Adrenal gland (tissue), 12 donors: Measurements from ENCODE around the gene ZNF248. TPM values are rescaled to one million over a fixed set of nuclear protein-coding genes. Genes with fewer than 3 reads are reported as not detected.

ENCODE experiments used
- DNase-seq, 7 donors: peaks; one replicate each; pipeline ENCODE4 v3.0.0-alpha.2; 2019 to 2020
- H3K27ac ChIP-seq, 5 donors: fragments of 200-600 bp; sonication (generic) in 4 of 5; 1 replicate in 3 of 5; 2 replicates in 2 of 5; pipeline versions ENCODE4 v1.5.1 to v1.8.0; 2016 to 2020; ENCODE audit warnings: mild to moderate bottlenecking in 1 of 5
- H3K27me3 ChIP-seq: fragments of 200-600 bp; 2 replicates; pipeline ENCODE4 v1.8.0; 2021
- H3K36me3 ChIP-seq, 2 donors: fragments of 200-600 bp; replicated peaks in 1 of 2; 1 replicate in 1 of 2; 2 replicates in 1 of 2; pipeline versions ENCODE4 v1.5.1 to v1.8.0; 2018 to 2022
- H3K4me1 ChIP-seq, 2 donors: fragments of 200-600 bp; replicated peaks in 1 of 2; 1 replicate in 1 of 2; 2 replicates in 1 of 2; pipeline versions ENCODE4 v1.5.1 to v1.8.0; 2018 to 2021
- H3K4me3 ChIP-seq, 4 donors: fragments of 200-600 bp; sonication (generic) in 3 of 4; one replicate each; pipeline ENCODE4 v1.5.1; 2016 to 2018
- H3K9me3 ChIP-seq, 3 donors: fragments of 200-600 bp; sonication (generic) in 1 of 3; replicated peaks in 1 of 3; 1 replicate in 2 of 3; 2 replicates in 1 of 3; pipeline versions ENCODE4 v1.5.1 to v1.8.0; 2016 to 2021
- POLR2A ChIP-seq, 2 donors: fragments of 450-650 bp; IDR thresholded peaks; one replicate each; pipeline ENCODE4 v1.6.1; 2017; ENCODE audit warnings: antibody characterized with exemption in 2 of 2, mild to moderate bottlenecking in 2 of 2, moderate library complexity in 1 of 2
- WGBS, 4 donors: extraction: QIAGEN DNeasy Blood & Tissue Kit in 2 of 4; methylation state at CpG; one replicate each; pipeline versions ENCODE4 v1.1.5 to v1.1.7; 2013 to 2017; 5-methylcytosine and 5-hydroxymethylcytosine counted together
- intact Hi-C, 2 donors: fragments of 100-400 bp; cut with DNase I; formaldehyde crosslinking; loops; one replicate each; pipeline versions ENCODE4 v1.14.1 to v1.15.0; 2022 to 2023
- polyA plus RNA-seq, 3 donors: library from polyadenylated mRNA; stranded (reverse); fragments of 200-250 nt in 2 of 3; fragments of 350-450 nt in 1 of 3; fragmentation: Illumina TruSeq in 1 of 3; extraction: RNeasy Lipid Tissue Mini Kit (QIAGEN cat#74804) in 1 of 3; gene quantifications; one replicate each; pipeline ENCODE4 v1.2.3, GENCODE V29; 2013 to 2014
- total RNA-seq, 9 donors: library from RNA; depleted of rRNA in 4 of 9; stranded (reverse); fragments of >200 nt in 4 of 9; fragments of 120-200 nt in 1 of 9; fragmentation: NEBNext Ultra II Directional in 1 of 9; extraction: Animal tissue kit (Norgen Biotek cat#: 25700) in 1 of 9; gene quantifications; one replicate each; pipeline versions ENCODE4 v1.1.0 to v1.2.4, GENCODE V29; 2013 to 2023
- TF ChIP-seq, protein P1 (sequence below), 6 experiments: fragments of 450-650 bp in 4 of 6; fragments of 200-600 bp in 2 of 6; sonication (generic) in 1 of 6; IDR thresholded peaks; 1 replicate in 5 of 6; 2 replicates in 1 of 6; pipeline versions ENCODE4 v1.5.1 to v1.8.0; 2016 to 2021; ENCODE audit warnings: antibody characterized with exemption in 6 of 6, mild to moderate bottlenecking in 2 of 6, moderate library complexity in 1 of 6
- donor health status: healthy with polysubstance abuse.
- donor health status: Bipolar disorder and iron deficiency.
- donor health status: DM: yes; HTN: yes; CAD: no.
- donor health status: DM: no; HTN: no; CAD: no.
- donor health status: DM: no; HTN: no; CAD: no.
- donor health status: DM: yes; HTN: yes; CAD: no.

ZNF248 gene
- total and polyA plus RNA-seq, 12 donors, result 5.6 to 21.6 (median 11.4) TPM

DNA sequence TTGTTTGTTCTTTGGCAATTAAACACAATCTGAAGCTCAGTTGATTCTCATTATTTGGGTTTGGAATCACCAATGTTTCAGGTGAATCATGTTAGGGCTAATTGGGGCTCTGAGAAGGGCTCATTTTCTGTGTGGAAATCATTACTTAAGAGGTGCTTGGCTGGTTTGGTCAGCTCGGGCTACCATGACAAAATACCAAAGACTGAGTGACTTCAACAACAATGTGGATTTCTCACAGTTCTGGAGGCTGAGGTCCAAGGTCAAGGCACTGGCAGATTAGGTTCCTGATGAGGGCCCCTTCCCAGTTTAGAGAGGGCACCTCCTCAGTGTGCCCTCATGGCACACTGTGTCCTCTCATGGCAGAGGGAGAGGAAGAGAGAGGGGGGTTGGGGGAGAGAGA lies 121.3 kb downstream of the ZNF248 start:
- no peaks in the 10 kb centered on the region for H3K27me3 ChIP-seq
- intact Hi-C loops, result no loop called here
- no peaks in the 10 kb centered on the region for H3K36me3 ChIP-seq
- no peaks in the 10 kb centered on the region for H3K9me3 ChIP-seq
- H3K27ac ChIP-seq, result no peak overlapping the region
- H3K4me3 ChIP-seq, result no peak overlapping the region
- DNase-seq, result no peak
- 20 to 64% (median 39%) methylated on average over 1 of the region's 1 CpG for WGBS, 4 donors
- TF ChIP-seq, protein P1, sequence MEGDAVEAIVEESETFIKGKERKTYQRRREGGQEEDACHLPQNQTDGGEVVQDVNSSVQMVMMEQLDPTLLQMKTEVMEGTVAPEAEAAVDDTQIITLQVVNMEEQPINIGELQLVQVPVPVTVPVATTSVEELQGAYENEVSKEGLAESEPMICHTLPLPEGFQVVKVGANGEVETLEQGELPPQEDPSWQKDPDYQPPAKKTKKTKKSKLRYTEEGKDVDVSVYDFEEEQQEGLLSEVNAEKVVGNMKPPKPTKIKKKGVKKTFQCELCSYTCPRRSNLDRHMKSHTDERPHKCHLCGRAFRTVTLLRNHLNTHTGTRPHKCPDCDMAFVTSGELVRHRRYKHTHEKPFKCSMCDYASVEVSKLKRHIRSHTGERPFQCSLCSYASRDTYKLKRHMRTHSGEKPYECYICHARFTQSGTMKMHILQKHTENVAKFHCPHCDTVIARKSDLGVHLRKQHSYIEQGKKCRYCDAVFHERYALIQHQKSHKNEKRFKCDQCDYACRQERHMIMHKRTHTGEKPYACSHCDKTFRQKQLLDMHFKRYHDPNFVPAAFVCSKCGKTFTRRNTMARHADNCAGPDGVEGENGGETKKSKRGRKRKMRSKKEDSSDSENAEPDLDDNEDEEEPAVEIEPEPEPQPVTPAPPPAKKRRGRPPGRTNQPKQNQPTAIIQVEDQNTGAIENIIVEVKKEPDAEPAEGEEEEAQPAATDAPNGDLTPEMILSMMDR (IDR thresholded peaks at IDR 0.05), result no peak
- TF ChIP-seq POLR2A (IDR thresholded peaks at IDR 0.05), result no peak
- peaks cover 18 to 22% of the 10 kb centered on the region in 2 donors for H3K4me1 ChIP-seq

DNA sequence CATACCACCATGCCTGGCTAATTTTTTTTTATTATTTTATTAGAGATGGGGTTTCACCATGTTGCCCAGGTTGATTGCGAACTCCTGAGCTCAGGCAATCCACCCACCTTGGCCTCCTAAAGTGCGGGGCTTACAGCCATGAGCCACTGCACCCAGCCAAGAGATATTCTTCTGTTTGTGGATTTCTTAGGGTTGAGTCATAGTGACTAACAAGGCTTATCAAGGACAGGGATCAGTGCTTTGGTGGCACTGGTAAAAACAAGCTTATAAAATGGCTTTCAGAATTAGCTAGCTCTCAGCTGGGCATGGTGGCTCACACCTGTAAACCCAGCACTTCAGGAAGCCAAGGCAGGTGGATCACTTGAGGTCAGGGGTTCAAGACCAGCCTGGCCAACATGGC lies 122.4 kb downstream of the ZNF248 start:
- intact Hi-C loops, result no loop called here
- peak overlapping the region in 3 of 5 donors; percentile 63 to 73 (median 66) for H3K27ac ChIP-seq
- H3K4me1 ChIP-seq, result peaks cover 18 to 22% of the 10 kb centered on the region in 2 donors
- WGBS, 4 donors, result 41 to 73% (median 47%) methylated on average over 2 of the region's 2 CpGs
- H3K36me3 ChIP-seq, result no peaks in the 10 kb centered on the region
- TF ChIP-seq, protein P1 (IDR thresholded peaks at IDR 0.05), result no peak
- peak in 1 of 2 donors; percentile 13 for TF ChIP-seq POLR2A (IDR thresholded peaks at IDR 0.05)
- H3K9me3 ChIP-seq, result no peaks in the 10 kb centered on the region
- no peaks in the 10 kb centered on the region for H3K27me3 ChIP-seq
- peak; percentile 53 to 80 (median 73) for DNase-seq
- no peak overlapping the region for H3K4me3 ChIP-seq

Other genes starting within 250 kb of the ZNF248 start
- 10 to 100 TPM in 6 of 9 donors, 1 to 10 TPM in 3; 5.3 to 20.3 (median 11.1) TPM for gene ZNF25, start 119.0 kb upstream of the ZNF248 start, total RNA-seq
- gene ZNF25, start 119.0 kb upstream of the ZNF248 start, polyA plus RNA-seq, result 10 to 100 TPM in 1 of 3 donors, 1 to 10 TPM in 2; 5.0 to 26.8 (median 9.4) TPM
- 10 to 100 TPM; 12.5 to 34.9 (median 28.7) TPM for gene ZNF33A, start 153.1 kb upstream of the ZNF248 start, total RNA-seq
- gene ZNF33A, start 153.1 kb upstream of the ZNF248 start, polyA plus RNA-seq, result 10 to 100 TPM; 12.3 to 26.6 (median 12.4) TPM
- 10 to 100 TPM in 7 of 9 donors, 1 to 10 TPM in 2; 6.5 to 20.2 (median 14.0) TPM for gene ZNF37A, start 236.7 kb upstream of the ZNF248 start, total RNA-seq
- gene ZNF37A, start 236.7 kb upstream of the ZNF248 start, polyA plus RNA-seq, result 10 to 100 TPM in 2 of 3 donors, 1 to 10 TPM in 1; 6.8 to 15.2 (median 10.6) TPM